Glomerular visceral epithelial cell (primary cell): ENCODE results near the gene ASIC3.

Experiments
- DNase-seq: peaks from one replicate; pipeline ENCODE4 v3.0.0-alpha.2; 2016; ENCODE audit errors: extremely low spot score

ASIC3 gene

GRCh38 chr7:151085691-151086620 lies 37.6 kb downstream of the ASIC3 start, which contains the start of gene AGAP3:
Gene AGAP3, plus strand, starts transcription at chr7:151086475. Its CDS starts 267 bp downstream, at chr7:151086742.
- peak; percentile 76 for DNase-seq

- peak; percentile 31 for DNase-seq
Observed at GRCh38 chr7:151086802-151087244, 38.5 kb downstream of the ASIC3 start.

GRCh38 chr7:151087245-151088018 lies 39.1 kb downstream of the ASIC3 start:
- peak; percentile 52 for DNase-seq

GRCh38 chr7:151088019-151088855 lies 39.9 kb downstream of the ASIC3 start:
- DNase-seq, result no peak

- no peak for DNase-seq
Observed at GRCh38 chr7:151088856-151089699, 40.7 kb downstream of the ASIC3 start.

- no peak for DNase-seq
Observed at GRCh38 chr7:151089893-151090730, 41.8 kb downstream of the ASIC3 start.

- no peak for DNase-seq
Observed at GRCh38 chr7:151091003-151091402, 42.7 kb downstream of the ASIC3 start.

- DNase-seq, result no peak
Observed at GRCh38 chr7:151091431-151091830, 43.1 kb downstream of the ASIC3 start.

GRCh38 chr7:151091988-151092387 lies 43.7 kb downstream of the ASIC3 start:
- DNase-seq, result no peak

GRCh38 chr7:151093748-151094147 lies 45.4 kb downstream of the ASIC3 start:
- no peak for DNase-seq

- peak; percentile 49 for DNase-seq
Observed at GRCh38 chr7:151094675-151095074, 46.3 kb downstream of the ASIC3 start.

- DNase-seq, result no peak
Observed at GRCh38 chr7:151095123-151095797, 46.9 kb downstream of the ASIC3 start.

- no peak for DNase-seq
Observed at GRCh38 chr7:151095828-151096475, 47.6 kb downstream of the ASIC3 start.

- DNase-seq, result no peak
Observed at GRCh38 chr7:151099486-151100211, 51.3 kb downstream of the ASIC3 start.

GRCh38 chr7:151100921-151101320 lies 52.6 kb downstream of the ASIC3 start:
- no peak for DNase-seq

- no peak for DNase-seq
Observed at GRCh38 chr7:151101621-151102396, 53.5 kb downstream of the ASIC3 start.
